GM03348 (cell line): ENCODE measurements around the gene FYB1.
"Not testable (repeated sequence)": the region's sequence is repeated elsewhere in the genome, so short reads cannot be mapped to it uniquely, and the experiment has no call there.

Source experiments
- DNase-seq: peaks from one replicate; pipeline ENCODE4 v3.0.0; 2012; ENCODE audit warnings: low spot score

Gene FYB1

DNA sequence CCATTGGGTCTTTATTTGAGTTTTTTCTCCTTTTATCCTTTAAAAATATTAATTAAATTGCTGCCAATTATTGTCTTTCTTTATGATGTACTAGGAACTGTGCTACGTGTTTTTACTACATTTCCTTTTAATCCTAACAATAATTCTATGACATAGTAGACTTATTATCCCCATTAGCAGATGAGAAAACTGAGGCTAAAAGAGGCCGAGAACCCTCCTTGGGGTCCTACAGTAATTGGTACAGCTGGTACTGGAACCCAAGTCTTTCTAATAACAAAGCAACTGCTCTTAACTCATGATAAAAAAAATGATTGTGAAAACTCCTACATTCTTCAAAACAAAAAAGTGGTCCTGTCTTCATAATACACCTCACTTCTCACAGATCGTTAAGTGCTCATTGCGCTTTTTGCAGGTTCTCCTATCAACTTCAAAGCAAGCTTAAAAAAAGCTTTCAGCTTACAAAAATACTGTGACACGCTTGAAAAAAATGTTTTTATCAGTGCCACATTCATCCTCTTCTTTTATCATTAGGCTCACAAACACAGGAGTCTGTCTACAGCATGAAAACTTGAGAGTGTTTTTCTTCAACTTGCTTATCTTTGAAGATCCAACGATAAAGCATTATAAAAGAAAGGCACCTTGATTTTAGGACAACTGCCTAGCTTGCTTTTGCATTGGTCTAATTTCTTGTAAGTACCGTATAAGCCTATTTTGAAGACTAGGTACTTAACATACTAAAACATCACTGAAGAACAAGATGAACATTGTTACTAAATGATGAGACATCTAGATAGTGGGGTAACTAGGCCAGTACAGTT lies 32.4 kb downstream of the FYB1 start:
- DNase-seq = no peak

DNA sequence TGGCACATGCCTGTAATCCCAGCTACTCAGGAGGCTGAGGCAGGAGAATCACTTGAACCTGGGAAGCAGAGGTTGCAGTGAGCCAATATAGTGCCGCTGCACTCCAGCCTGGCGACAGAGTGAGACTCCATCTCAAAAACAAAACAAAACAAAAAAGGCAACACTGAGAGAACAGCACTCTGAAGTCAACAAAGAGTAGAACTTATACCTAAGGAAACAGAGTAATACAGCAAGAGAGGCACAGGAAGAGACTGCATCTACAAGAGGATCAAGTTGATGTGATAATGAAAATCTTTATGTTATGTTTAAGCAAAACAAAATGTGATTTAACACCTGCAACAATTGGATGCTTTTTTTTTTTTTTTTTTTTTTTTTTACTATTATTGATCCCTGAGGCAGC lies 33.1 kb downstream of the FYB1 start:
- no peak for DNase-seq

DNA sequence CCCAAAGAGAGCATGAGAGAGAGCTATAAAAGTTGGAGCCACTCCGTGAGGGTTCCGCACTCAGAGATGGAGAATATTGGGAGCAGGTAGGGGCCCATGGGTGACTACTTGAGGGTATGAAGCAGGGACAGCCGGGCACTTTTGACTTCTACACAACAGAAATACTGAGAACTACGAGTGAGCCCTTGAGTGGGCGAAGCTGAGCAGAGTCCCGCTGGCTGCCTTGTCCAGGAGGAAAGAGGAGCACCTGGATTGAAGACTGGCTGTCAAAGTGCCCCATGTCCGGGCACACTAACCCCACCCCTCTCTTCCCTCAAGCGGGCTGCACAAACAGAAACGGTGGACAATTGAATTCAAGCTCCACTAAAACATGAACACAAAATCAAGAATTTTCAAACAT lies 33.6 kb downstream of the FYB1 start:
- no peak for DNase-seq

DNA sequence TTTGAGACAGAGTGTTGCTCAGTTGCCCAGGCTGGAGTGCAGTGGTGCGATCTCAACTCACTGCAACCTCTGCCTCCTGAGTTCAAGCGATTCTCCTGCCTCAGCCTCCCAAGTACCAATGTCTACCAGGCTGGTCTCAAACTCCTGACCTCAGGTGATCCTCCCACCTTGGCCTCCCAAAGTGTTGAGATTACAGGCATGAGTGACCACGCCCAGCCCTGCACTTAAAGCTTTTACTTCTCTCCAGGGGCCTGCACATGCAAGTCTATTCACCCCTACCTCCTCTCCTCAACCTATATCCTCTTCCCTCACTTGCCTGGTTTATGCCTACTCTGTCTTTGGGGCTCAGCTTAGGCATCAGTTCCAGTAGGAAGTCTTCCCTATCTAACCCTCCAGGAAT lies 39.8 kb downstream of the FYB1 start:
- DNase-seq = not testable (repeated sequence)

DNA sequence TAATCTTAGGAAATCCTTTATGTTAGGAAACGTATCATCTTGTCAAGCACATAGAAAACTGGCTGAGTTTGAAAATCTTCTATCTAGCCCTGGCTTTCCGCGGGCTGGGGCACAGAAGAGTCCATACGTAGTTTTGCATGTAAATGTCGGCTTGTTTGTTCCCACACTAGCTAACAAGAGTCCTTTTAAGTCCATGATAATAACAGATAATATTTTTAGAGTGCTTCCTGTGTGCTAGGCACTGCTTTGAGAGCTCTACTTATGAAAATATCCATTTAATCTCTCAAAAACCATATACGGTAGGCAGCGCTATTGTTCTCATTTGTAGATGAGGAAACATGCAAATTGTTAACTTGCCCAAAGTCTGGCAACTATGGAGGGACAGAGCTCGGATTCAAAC lies 40.5 kb downstream of the FYB1 start:
- DNase-seq = no peak

DNA sequence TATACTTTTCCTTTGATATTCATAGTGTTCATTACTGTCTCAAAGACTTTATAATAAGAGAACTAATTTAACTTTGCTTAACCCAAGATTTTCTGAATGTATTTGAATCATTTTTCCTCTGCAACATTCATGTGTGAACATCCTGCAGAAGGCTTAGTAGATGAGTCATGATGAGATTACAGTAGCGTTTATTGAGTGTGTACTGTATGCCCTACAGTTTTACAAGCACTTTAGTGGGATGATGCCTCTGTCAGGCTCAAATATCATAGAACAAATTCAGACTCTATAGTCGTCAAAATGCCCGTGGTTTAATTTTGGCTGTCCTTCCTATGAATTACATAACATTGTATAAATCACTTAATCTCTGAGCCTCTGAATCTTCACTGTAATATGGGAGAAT lies 41.2 kb downstream of the FYB1 start:
- DNase-seq = peak; percentile 39

DNA sequence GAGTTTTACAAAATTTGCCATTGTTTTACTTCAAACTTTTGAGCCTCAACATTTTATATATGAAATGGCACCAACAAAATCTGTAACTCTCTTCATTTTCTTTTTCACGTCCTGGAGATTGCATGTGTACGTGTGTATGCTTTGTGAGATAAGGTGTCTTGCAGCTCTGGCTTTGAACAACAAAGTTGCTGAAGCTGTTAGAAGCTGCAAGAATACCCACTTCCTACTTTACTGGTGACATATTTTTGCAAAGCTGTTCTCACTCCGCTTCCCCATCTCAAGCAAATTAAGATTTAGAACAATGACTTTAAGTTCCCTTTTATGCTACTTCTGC lies 41.8 kb downstream of the FYB1 start:
- DNase-seq = no peak

DNA sequence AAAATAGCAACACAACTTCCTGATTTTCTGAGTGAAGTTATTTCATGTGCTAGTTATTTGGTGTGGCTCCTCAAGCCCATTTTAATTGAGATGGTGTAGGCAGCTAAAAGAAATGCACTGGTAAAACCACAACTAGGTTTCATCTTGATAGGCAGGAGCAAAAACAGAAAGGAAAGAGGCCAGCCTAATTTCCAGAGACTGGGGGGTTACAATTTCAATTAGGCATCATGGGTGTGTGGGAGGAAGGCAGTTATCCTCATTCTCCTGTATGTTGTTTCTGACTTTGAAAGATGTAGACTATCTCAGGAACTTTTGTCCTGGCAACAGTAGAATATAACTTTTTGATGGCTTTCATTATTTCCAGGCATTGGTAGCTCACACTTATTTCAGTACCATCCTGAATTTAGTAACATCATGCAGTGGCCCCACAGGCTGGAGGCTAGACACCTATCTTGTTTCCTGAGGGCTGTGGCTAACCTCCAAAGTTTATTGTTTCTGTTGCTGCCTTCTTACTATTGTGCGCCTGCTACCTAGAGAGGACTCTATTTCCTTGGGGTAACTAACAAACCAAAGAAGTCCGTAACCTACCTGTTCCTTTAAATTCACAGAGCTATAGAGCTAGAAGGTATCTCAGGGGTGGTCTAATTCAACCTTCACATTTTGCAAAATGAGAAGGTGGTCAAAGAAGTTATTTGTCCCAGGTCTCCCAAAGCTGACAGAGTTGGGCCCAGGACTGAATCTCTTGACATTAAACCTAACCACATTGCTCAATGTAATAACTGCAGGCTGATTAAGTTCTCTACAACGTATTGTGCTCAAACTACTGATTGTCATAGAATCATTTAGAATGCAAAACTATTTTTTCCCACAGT lies 42.4 kb downstream of the FYB1 start:
- no peak for DNase-seq

DNA sequence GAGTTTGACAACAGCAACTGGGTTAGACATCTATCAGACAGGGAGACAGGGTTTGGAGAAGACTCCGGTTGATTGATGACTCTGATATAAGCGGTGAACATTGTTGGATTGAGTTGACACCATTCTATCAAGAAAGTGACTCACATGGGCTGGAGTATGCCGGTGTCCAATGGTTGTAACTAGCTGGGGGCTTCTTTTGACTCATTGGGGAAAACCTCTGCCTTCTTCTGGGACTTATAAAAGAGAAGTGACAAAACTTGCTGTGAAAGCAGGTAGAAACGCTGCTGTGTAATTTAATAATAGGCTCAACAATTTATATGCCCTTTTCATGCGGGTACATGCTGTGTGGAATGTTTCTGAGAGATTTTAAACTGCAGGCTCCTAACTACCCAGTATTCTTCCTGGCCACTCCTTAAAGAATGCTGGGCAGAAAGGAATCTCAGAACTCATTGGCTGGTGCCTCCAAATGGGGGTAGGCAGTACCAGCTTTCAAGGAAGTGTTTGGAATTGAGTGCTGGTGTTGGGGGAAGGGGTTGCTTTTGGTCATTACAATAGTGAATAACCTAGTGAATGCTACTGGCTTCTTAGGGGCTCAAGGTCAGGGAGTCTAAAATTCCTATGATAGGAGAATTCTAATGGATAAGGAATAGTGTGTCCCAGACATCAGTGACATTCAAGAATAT lies 43.9 kb downstream of the FYB1 start:
- no peak for DNase-seq

DNA sequence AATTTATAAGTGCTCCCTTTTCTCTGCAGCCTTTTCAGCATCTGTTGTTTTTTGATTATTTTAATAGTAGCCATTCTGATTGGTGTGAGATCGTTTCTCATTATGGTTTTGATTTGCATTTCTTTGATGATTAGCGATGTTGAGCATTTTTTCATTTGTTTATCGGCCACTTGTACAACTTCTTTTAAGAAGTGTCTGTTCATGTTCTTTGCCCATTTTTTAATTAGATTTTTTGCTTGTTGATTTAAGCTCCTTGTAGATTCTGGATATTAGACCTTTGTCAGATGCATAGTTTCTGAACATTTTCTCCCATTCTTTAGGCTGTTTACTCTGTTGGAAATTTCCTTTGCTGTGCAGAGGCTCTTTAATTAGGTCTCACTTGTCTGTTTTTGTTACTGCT lies 46.3 kb downstream of the FYB1 start:
- no peak for DNase-seq

DNA sequence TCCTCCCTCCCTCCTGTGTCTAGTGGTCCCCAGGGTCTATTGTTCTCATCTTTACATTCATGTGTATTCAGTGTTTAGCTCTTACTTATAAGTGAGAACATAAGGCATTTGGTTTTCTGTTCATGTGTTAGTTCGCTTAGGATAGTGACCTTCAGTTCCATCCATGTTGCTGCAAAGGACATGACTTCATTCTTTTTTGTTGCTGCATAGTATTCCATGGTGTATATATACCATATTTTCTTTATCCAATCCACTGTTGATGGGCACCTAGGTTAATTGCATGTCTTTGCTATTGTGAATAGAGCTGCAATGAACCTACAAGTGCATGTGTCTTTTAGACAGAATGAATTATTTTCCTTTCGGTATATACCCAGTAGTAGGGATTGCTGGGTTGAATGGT lies 46.8 kb downstream of the FYB1 start:
- no peak for DNase-seq

DNA sequence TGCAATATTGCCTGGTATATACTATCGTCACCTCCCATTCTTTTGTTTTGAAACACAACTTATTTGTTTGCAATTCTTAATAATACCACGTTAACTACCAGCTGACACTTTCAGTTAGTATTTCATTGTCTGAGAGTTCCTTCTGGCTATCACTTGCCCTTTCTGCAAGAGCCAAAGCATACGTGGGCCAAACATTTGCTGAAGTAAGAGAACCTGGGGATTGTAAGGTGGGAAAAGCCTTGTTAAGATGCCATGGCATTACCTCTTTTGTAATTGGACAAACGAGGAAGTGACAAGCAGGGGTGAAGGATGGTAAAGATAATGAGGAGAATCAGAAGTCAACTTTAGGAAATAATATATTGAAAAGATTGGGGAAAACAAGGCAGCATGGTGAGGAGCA lies 47.7 kb downstream of the FYB1 start:
- DNase-seq = no peak

DNA sequence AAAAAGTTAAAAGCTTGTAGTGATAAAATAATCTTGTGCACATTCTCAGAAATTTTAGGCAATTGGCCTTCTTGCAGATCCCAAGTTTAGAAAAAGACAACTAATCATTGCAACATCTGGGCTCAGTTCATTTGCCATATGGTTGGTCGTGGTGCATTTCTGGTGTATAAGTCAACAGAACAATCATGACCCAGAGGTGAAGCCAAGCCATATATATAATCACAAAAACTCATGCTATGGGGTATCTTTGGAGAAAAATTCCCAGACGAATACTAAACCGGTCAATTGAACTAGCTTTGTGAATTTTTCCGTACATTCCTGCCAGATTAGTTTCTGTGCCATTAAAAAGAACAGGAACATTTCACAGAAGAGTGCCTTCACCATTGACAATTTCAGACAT lies 50.3 kb downstream of the FYB1 start:
- DNase-seq = peak; percentile 38

DNA sequence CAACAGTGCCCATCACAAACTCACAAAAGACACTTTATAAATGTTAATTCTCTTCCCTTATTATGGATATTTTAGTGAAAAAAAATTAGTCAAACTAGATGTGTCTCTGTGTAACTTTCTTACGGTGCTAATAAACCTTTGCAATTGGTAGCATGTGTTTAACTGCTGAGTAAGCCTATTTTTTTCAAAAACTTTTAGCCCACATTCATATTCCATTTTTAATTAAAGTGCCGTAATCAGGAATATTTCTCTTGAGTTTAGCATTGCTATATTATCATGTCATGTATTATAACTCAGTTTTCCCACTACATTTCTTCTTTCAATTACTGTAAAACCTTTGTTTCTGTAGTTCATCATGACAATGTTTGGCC lies 51.4 kb downstream of the FYB1 start:
- no peak for DNase-seq

DNA sequence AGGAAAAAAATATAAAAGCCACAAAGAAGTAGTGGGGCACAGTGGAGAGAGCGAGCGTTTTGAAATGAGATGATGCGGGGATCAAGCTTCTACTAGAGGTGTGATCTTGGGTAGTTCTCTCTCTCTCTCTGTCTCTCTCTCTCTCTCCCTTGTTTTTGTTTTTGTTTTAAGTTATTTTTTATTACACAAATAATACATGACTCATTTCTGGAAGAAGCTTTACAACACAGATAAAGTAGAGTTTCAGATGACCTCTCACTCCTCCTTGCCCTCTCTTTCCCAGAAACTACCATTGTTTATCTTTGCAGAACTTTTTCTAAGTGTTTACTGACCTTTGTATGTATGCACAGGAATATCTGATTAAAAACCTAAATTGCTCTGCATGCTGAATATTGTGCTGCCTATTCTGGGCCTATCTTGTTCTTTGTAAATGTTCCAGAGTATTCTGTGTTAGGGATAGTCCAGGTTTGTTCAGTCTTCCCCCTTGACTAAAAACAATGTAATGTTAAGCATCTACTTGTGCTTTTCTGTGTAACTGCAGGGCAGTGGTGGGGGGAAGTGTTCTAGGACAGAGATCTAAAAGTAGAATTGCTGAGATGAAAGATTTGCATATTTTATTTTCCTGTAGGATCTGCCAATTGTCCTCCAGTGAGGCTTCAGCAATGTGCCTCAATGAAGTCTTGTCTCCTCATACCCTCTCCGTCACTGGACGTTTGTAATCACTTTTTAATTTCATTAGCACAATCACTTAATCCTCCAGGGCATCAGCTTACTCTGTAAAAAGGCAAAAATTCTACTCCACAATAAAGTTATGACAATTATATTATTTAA lies 52.0 kb downstream of the FYB1 start:
- peak; percentile 15 for DNase-seq

DNA sequence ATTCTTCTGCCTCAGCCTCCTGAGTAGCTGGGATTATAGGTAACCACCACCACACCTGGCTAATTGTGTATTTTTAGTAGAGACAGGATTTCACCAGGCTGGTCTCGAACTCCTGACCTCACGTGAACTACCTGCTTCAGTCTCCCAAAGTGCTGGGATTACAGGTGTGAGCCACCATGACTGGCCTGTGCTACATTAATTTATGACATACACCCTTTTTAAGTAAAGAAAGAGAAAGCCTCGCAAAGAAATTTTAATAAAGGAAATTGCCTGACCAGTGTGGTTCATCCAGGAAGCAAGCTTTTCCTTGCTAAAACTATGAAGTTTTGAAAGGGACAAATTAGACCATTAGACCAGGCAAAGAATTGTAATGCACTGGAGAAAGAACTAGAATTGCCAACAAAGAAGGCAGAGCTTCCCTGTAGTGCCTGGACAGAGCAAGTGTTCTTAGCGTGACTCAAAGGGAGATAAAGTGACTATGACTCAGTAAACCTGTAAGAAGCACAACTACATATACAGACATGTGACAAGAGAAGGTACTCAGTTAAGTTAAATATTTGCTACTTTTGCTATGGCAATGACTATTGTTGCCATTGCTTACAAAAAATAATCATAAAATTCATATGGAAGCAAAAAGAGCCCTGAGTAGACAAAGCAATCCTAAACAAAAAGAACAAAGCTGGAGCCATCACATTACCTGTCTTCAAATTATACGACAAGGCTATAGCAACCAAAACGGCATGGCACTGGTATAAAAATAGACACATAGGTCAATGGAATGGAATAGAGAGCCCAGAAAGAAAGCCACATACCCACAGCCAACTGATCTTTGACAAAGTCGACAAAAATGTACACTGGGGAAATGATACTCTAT lies 54.6 kb downstream of the FYB1 start:
- DNase-seq = no peak

DNA sequence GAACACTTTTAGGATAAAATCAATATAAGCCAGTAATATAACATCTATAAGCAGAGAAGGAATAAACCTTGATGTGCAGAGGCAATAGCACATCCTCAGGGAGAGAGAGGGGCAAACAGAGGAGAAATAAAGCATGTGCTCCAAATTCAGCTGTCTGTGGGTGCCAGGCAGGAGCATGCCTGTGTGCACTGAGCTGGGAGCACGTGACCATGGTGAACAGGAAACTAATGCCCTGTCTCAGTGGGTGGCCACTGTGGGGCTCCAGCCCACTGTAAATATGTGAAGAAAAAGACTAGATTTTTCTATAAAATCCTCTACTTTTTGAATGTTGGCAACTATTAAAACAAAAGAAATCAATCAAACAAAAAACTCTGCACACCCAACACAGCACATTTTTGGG lies 55.3 kb downstream of the FYB1 start:
- DNase-seq = no peak

DNA sequence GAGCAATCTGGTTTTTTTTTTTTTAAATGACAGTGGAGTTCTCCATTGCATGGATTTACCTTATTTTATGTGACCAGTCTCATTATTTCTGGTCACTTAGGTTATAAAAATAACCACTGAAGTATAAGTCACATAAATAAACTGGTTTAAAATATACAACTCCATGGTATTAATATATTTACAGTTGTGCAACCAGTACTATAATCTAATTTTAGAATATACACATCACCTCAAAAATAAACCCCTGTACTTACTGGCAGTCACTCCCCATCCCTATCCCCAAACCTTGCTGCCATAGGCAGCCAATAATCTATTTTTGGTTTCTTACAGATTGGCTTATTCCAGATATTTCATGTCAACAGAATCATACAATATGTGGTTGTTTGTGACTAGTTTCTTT lies 57.8 kb downstream of the FYB1 start:
- DNase-seq = no peak

DNA sequence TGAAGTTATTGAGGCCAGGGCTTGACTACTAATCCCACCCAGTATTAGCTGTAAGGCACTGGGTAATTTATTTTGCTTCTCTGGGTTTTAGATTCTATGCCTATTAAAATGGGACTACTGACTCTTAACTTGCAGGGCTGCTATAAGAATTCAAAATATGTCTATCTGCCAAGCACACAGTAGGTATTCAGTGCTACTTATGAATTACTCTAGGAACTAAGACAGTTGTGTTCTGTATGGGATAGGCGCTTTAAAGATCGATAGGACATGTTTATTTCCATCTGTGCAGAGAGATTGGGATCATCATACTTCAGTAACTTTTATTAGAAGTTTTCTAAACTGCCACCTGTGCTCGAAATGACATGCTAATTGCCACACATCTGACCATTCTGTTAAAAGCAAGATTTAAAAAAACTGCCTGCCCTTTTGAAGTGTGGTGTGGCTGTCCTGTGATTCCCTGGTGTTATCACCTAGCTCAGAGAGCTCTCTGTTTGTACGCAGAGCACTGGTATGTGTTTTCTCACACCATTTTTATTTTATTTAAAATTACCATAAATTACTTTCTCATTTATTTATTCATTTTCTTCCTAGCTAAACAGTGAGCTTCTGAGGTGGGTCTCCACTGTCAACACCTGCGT lies 58.7 kb downstream of the FYB1 start:
- DNase-seq = no peak

DNA sequence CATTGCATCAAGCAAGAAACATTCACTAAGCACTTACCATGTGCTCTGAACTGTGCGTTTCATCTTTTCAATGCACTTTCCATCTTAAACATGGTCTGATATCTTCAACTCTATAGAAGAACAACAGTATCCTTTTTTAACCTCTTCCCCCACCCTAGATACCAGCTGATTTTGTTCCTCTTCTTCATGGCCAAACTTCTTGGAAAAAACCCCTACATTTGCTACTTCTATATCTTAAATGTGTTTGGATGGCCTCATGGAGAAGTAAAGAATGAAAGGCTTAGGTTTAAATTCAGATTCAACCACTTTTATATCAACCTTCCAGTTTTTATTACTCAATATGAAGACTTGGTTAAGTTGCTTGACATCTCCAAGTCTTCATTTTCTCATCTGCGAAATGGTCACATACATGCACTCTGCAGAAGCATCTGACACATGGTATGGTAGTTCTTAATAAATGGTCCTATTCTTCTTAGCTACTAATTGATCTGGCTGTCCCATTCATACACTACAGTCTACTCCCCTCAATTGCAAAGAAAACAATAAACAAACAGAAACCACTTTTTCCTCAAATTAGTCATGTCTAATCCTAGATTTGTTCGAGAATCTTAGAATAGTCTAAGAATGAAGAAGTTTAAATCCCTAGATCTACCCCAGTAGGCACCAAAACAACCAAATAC lies 59.4 kb downstream of the FYB1 start:
- DNase-seq = no peak
